Measurements from ENCODE around the gene TNNT3.

TNNT3 gene

GRCh38 chr11:1935156-1936071, 15.9 kb downstream of the TNNT3 start:
- H2AFZ ChIP-seq (ENCODE audit: low read depth, low read length) = no peak overlapping the region
- no peaks in the 10 kb centered on the region; the same call in 1 of the 2 replicates for H4K20me1 ChIP-seq (ENCODE audit: insufficient read depth, low read length)
- ATAC-seq (ENCODE audit: insufficient read depth, low read depth) (no peak), DNase-seq (no peak)
- no peak overlapping the region for H3K27ac ChIP-seq (ENCODE audit: low read length)
- H3K9me3 ChIP-seq (ENCODE audit: insufficient read depth, low read length, severe bottlenecking) = no peaks in the 10 kb centered on the region
- H3K9ac ChIP-seq (ENCODE audit: low read depth, low read length) = no peak overlapping the region
- no peak overlapping the region for H3K4me2 ChIP-seq (ENCODE audit: insufficient read depth, low read length)
- H3K4me1 ChIP-seq (ENCODE audit: insufficient read depth, low read length) = no peaks in the 10 kb centered on the region
- H3K27me3 ChIP-seq (ENCODE audit: insufficient read depth, low read length, poor library complexity) = no peaks in the 10 kb centered on the region
- no peaks in the 10 kb centered on the region for H3K79me2 ChIP-seq (ENCODE audit: insufficient read depth, low read length)
- no peaks in the 10 kb centered on the region for H3K36me3 ChIP-seq (ENCODE audit: insufficient read depth, low read length)
- no peak for TF ChIP-seq CTCF (IDR thresholded peaks at IDR 0.05; ENCODE audit: borderline replicate concordance, extremely low read depth, low read length, poor library complexity, severe bottlenecking)
- no peak for TF ChIP-seq EZH2 (IDR thresholded peaks at IDR 0.05; ENCODE audit: borderline replicate concordance, low read depth, low read length, severe bottlenecking)
- no peak overlapping the region for H3K4me3 ChIP-seq (ENCODE audit: low read depth in 1 of 2, low read length in 2 of 2)

DNA sequence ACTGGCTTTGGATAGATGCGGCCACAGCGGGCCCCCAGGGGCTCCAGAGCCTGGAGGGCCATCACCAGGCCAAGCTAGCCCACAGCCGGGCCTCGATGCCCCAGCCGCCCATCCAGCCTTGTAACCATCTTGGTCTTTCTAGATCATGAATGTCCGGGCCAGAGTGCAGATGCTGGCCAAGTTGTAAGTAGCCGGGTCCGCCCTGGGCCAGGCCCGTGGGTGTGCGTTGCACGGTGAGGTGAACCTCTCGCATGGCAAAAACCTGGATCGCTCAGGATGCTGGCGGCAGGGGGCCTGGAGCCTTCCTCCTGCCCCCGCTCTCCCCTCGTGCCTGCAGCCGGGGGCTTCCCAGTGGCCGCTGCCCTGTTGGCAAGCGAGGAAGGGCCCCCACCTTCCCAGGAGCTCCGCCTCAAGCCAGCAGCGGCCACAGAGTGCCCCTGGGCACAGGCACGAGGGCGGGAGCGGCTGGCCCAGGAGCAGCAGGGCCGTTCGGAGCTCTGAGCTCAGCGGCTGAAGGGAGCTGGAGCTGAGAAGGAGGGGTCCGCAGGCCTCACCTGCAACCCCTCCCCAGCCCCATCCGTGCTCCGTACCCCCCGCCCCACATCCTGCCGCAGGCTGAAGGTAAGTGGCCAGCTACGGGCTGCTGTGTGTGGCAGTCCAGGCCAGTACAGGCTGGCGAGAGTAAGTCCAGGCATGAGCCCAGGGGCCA, 16.7 kb downstream of the TNNT3 start:
- ATAC-seq (ENCODE audit: insufficient read depth, low read depth) (no peak), DNase-seq (no peak)
- Histone ChIP-seq H3K9me3 (ENCODE audit: insufficient read depth, low read length, severe bottlenecking) (no peaks in the 10 kb centered on the region), H3K4me3 (ENCODE audit: low read depth in 1 of 2, low read length in 2 of 2) (no peak overlapping the region), H3K79me2 (ENCODE audit: insufficient read depth, low read length) (no peaks in the 10 kb centered on the region), H2AFZ (ENCODE audit: low read depth, low read length) (no peak overlapping the region), H3K9ac (ENCODE audit: low read depth, low read length) (no peak overlapping the region), H3K4me1 (ENCODE audit: insufficient read depth, low read length) (no peaks in the 10 kb centered on the region), H4K20me1 (ENCODE audit: insufficient read depth, low read length) (no peaks in the 10 kb centered on the region; the same call in 1 of the 2 replicates), H3K27me3 (ENCODE audit: insufficient read depth, low read length, poor library complexity) (no peaks in the 10 kb centered on the region), H3K36me3 (ENCODE audit: insufficient read depth, low read length) (no peaks in the 10 kb centered on the region), H3K27ac (ENCODE audit: low read length) (no peak overlapping the region), H3K4me2 (ENCODE audit: insufficient read depth, low read length) (no peak overlapping the region)
- TF ChIP-seq EZH2 (IDR thresholded peaks at IDR 0.05; ENCODE audit: borderline replicate concordance, low read depth, low read length, severe bottlenecking) (no peak), CTCF (IDR thresholded peaks at IDR 0.05; ENCODE audit: borderline replicate concordance, extremely low read depth, low read length, poor library complexity, severe bottlenecking) (no peak)

DNA sequence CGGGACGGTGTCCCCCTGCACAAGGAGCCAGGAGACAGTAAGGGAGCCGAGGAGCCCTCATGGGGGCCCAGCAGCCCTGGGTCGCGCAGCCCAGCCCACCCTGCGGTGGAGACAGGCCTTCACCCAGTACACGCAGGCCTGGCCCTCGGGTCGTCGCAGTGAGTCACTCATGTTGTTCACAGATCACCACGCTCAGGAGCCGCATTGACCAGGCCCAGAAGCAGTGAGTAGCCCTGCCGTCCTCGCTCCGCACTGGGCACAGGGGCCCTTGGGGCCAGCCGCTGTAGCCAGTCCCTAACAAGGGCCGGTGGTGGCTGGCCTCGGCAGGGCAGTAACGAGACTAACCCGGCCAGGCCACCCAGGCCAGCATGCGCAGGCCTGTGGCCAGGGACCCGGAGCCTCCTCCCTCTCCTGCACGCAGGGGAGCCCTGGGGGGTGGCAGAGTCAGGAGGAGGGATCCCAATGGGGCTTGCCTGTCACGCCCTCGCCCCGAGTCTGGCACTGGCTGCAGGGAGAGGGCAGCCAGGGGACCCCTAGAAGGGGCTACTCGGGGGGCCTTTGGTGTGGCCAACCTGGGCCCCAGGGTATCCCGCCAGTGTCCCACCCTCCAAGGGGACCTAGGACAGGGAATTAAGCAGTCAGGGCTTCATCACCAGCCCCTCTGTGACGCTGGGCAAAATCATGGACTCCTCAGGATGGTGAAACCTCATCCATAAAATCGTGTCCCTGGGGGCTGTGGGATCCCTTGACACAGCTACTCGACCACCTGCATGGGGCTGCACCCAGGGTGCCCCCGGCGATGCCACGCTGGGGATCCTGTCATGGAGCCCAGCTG, 17.5 kb downstream of the TNNT3 start:
- TF ChIP-seq CTCF (IDR thresholded peaks at IDR 0.05; ENCODE audit: borderline replicate concordance, extremely low read depth, low read length, poor library complexity, severe bottlenecking) (no peak), EZH2 (IDR thresholded peaks at IDR 0.05; ENCODE audit: borderline replicate concordance, low read depth, low read length, severe bottlenecking) (no peak)
- no peak overlapping the region for H3K4me2 ChIP-seq (ENCODE audit: insufficient read depth, low read length)
- H3K36me3 ChIP-seq (ENCODE audit: insufficient read depth, low read length) = no peaks in the 10 kb centered on the region
- no peak overlapping the region for H3K9ac ChIP-seq (ENCODE audit: low read depth, low read length)
- no peaks in the 10 kb centered on the region; the same call in 1 of the 2 replicates for H4K20me1 ChIP-seq (ENCODE audit: insufficient read depth, low read length)
- DNase-seq = no peak
- H3K79me2 ChIP-seq (ENCODE audit: insufficient read depth, low read length) = no peaks in the 10 kb centered on the region
- H3K27ac ChIP-seq (ENCODE audit: low read length) = no peak overlapping the region
- no peak overlapping the region for H2AFZ ChIP-seq (ENCODE audit: low read depth, low read length)
- no peak for ATAC-seq (ENCODE audit: insufficient read depth, low read depth)
- H3K27me3 ChIP-seq (ENCODE audit: insufficient read depth, low read length, poor library complexity) = no peaks in the 10 kb centered on the region
- no peak overlapping the region for H3K4me3 ChIP-seq (ENCODE audit: low read depth in 1 of 2, low read length in 2 of 2)
- no peaks in the 10 kb centered on the region for H3K9me3 ChIP-seq (ENCODE audit: insufficient read depth, low read length, severe bottlenecking)
- no peaks in the 10 kb centered on the region for H3K4me1 ChIP-seq (ENCODE audit: insufficient read depth, low read length)

Measured in DND-41 (cell line).